ENCODE results near the gene SETBP1. TPM values are rescaled to one million over a fixed set of nuclear protein-coding genes. Genes with fewer than 3 reads are reported as not detected.

The SETBP1 gene
- total RNA-seq, 1 donor from 2014 or later: 72.8 TPM

- ChIA-PET CTCF (no interaction called here), POLR2A (no interaction called here)
- intact Hi-C loops (cut with micrococcal nuclease): no loop called here
- Mint-ChIP-seq H3K36me3 (ENCODE audit: low read depth) (peaks cover 78% of the 10 kb centered on the region), H3K4me1 (peaks cover 17% of the 10 kb centered on the region), H3K27me3 (no peaks in the 10 kb centered on the region), H3K27ac (no peak overlapping the region), H3K4me3 (no peak overlapping the region), H3K9me3 (peaks cover 2% of the 10 kb centered on the region)
- TF ChIP-seq CTCF (IDR thresholded peaks at IDR 0.05): no peak
- no peak for ATAC-seq (ENCODE audit: low read depth)
- no peak for DNase-seq
Observed at GRCh38 chr18:45061359-45061758, 380.7 kb downstream of the SETBP1 start.

- Mint-ChIP-seq H3K36me3 (ENCODE audit: low read depth) (peaks cover 61% of the 10 kb centered on the region), H3K27me3 (no peaks in the 10 kb centered on the region), H3K27ac (no peak overlapping the region), H3K4me3 (no peak overlapping the region), H3K4me1 (peaks cover 27% of the 10 kb centered on the region), H3K9me3 (peaks cover 2% of the 10 kb centered on the region)
- CTCF ChIA-PET: no interaction called here
- intact Hi-C loops (cut with micrococcal nuclease): no loop called here
- TF ChIP-seq CTCF (IDR thresholded peaks at IDR 0.05): no peak
- ATAC-seq (ENCODE audit: low read depth): no peak
- POLR2A ChIA-PET: interaction anchor here (0.5 kb wide), 1 partner anchor 25 kb away, joined by 4 read pairs; no protein-coding TSS in a partner anchor
- DNase-seq: no peak
Observed at GRCh38 chr18:45063246-45064038, 382.8 kb downstream of the SETBP1 start.

GRCh38 chr18:45066210-45066609 lies 385.5 kb downstream of the SETBP1 start:
- no peaks in the 10 kb centered on the region for H3K27me3 Mint-ChIP-seq
- no peak for DNase-seq
- H3K9me3 Mint-ChIP-seq: peaks cover 2% of the 10 kb centered on the region
- H3K4me3 Mint-ChIP-seq: no peak overlapping the region
- ATAC-seq (ENCODE audit: low read depth): no peak
- peaks cover 43% of the 10 kb centered on the region for H3K36me3 Mint-ChIP-seq (ENCODE audit: low read depth)
- H3K27ac Mint-ChIP-seq: peak overlapping the region; percentile 27
- H3K4me1 Mint-ChIP-seq: peaks cover 27% of the 10 kb centered on the region
- CTCF ChIA-PET: interaction anchor here (1.4 kb wide), 1 partner anchor 37 kb away, joined by 5 read pairs; no protein-coding TSS in a partner anchor
- POLR2A ChIA-PET: interaction anchor here (0.7 to 1.5 kb wide), 3 partner anchors 38 to 312 kb away, joined by 3 to 4 read pairs (median 3); no protein-coding TSS in a partner anchor
- TF ChIP-seq CTCF (IDR thresholded peaks at IDR 0.05): no peak
- intact Hi-C loops (cut with micrococcal nuclease): no loop called here

- peaks cover 2% of the 10 kb centered on the region for H3K9me3 Mint-ChIP-seq
- POLR2A ChIA-PET: interaction anchor here (0.7 kb wide), 2 partner anchors 179 to 313 kb away, joined by 3 to 4 read pairs; no protein-coding TSS in a partner anchor
- peak overlapping the region; percentile 74 for H3K27ac Mint-ChIP-seq
- ATAC-seq (ENCODE audit: low read depth) (peak; percentile 18), DNase-seq (no peak)
- H3K4me3 Mint-ChIP-seq: no peak overlapping the region
- intact Hi-C loops (cut with micrococcal nuclease): no loop called here
- TF ChIP-seq CTCF (IDR thresholded peaks at IDR 0.05): no peak
- peaks cover 27% of the 10 kb centered on the region for H3K4me1 Mint-ChIP-seq
- CTCF ChIA-PET: no interaction called here
- peaks cover 37% of the 10 kb centered on the region for H3K36me3 Mint-ChIP-seq (ENCODE audit: low read depth)
- H3K27me3 Mint-ChIP-seq: no peaks in the 10 kb centered on the region
Observed at GRCh38 chr18:45066886-45067285, 386.2 kb downstream of the SETBP1 start.

GRCh38 chr18:45068400-45069094 lies 387.9 kb downstream of the SETBP1 start:
- intact Hi-C loops (cut with micrococcal nuclease): no loop called here
- no peak for ATAC-seq (ENCODE audit: low read depth)
- CTCF ChIA-PET: no interaction called here
- Mint-ChIP-seq H3K27me3 (no peaks in the 10 kb centered on the region), H3K4me3 (no peak overlapping the region), H3K4me1 (peaks cover 27% of the 10 kb centered on the region), H3K9me3 (no peaks in the 10 kb centered on the region), H3K36me3 (ENCODE audit: low read depth) (peaks cover 22% of the 10 kb centered on the region), H3K27ac (no peak overlapping the region)
- DNase-seq: no peak
- no peak for TF ChIP-seq CTCF (IDR thresholded peaks at IDR 0.05)
- POLR2A ChIA-PET: no interaction called here
